ENCODE data around the gene MYOF.
"Not testable (repeated sequence)": the region's sequence is repeated elsewhere in the genome, so short reads cannot be mapped to it uniquely, and the experiment has no call there.

The MYOF gene

DNA sequence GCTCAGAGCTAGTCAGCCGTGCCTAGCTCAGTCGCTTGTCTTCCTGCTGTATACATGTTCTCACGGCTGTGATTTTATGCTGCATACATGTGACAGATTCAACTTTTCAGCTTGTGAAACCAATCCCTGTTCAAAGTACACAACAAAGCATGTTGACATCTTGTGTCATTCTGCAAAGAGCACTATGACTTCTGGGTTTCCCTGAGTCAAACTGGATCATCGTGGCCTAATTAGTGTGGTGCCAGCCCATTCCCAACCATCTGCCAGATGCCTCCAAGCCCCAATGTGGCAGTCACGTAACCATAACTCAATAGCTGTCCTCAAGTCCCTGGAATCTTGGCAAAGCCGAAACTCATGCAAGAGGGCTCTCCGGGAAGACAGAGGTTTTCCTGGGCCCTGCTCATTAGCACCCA, 144.8 kb downstream of the MYOF start:
- no peak for DNase-seq

DNA sequence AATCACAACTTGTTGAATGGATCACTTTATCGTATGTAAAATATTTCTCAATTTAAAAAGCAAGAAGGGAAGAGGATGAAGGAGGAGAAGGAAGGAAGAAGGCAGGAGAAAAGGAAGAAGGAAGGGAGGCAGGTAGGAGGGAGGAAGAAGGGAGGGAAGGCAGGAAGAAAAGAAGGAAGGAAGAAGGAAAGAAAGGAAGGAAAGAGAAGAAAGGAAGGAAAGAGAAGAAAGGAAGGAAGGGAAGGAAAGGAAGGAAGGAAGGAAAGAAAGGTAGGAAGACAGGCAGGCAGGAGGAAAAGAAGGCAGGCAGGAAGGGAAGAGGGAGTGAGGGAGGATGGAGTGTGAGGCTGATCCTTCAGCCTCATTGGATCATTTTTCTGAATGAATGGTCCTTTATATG, 145.5 kb downstream of the MYOF start:
- no peak for DNase-seq

DNA sequence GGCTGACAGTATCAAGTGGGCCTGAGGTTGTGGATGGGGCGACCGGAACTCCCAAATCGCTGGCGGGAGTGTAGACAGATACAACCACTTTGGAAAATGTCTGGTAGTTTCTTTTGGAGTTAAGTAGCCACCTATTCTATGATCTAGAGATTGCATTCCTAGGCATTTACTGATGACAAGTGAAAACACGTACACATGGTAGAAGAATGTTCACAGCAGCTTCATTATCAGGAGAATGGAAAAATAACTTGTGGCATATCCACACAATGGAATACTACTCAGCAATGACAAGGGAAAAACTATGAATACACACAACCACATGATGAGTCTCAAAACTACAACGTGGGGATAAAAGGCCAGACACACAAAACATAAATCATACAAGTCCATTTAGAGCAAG, 146.0 kb downstream of the MYOF start:
- DNase-seq: no peak

DNA sequence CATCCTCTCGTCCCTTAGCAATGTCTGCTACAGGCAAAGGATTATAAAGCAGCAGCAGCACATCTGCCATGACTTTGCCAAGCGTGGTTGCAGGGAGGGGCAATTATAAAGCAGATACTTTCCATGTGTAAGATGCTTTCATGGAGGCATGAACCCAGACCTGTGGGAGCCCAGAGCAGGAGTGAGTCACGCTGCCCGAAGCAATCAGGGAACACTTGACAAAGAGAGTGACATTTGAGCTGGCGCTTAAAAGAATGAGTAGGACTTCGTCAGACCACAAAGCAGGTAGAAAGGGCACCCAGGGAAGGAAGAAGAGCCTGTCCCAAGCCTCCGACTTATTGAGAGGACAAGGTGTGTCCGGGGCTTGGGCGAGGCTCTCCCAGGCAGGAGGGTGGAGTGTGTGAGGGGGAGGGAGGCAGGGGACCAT, 147.2 kb downstream of the MYOF start:
- peak; percentile 53 for DNase-seq

DNA sequence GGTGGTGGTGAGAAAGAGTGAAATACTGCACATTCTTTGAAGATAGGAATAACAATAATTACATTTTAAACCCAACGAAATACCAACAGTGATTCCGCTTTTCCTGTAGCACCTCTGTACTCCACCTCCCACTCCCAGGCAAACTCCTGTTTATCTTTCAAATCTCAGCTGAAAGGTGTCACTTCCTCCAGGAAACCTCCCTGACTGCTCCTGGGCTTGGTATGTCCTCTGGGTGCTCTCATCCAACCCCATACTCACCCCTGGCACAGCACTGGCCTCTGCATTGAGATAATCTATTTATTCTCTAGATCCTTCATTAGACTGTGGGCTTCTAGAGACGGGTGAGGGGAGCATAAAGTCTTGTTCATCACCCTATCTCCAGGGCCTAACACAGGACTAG, 148.0 kb downstream of the MYOF start:
- DNase-seq: no peak

DNA sequence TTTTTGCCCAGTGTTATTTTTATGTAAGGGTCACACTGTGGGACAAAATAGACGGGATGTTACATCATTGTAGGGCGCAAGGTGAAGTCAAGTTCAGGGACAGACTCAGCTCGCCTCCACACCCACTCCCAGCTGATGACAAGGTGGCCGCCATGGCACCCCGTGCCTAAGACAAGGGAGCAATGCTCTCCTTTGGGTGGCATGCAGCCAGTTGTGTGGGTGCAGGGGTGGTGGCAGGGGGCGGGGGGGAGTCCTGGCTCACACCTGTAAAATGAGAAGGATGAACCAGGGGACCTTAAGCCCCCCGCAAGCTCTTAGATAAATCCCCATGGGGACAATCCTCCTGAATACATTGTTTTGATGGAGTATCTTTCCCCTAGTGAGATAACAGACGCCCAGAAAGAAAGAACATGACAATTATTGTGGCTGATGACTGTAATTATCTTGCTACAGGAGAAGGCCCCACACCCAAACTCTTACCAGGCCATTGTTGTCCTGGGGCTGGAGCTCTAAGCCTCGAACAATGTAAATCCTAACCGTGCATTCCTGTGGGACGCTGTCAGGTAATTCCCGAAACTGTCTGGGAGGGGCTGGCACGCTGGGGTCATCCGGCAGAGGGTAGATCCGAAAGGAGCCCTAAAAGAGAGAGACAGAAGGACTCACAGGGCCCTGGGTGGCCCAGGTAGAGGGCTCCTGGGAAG, 148.7 kb downstream of the MYOF start:
- peak; percentile 89 for DNase-seq

DNA sequence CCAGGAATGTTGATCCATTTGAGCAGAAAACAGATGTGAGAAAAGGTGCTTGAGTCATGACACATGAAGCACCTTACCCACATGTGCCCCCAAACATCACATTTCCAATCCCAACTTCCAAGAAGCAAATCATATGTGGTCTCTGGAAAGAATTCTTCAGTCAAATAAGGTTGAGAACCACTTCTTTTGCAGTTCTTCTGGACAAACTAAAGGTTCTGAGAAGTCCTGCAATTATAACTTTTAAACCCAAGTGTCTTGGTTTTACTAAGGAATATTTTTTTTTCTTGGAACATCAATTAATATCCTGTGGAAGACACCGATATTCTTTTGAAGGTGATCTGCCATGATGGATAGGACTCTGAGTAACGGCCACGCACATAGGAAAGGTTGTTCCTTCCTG, 151.3 kb downstream of the MYOF start:
- DNase-seq: no peak

DNA sequence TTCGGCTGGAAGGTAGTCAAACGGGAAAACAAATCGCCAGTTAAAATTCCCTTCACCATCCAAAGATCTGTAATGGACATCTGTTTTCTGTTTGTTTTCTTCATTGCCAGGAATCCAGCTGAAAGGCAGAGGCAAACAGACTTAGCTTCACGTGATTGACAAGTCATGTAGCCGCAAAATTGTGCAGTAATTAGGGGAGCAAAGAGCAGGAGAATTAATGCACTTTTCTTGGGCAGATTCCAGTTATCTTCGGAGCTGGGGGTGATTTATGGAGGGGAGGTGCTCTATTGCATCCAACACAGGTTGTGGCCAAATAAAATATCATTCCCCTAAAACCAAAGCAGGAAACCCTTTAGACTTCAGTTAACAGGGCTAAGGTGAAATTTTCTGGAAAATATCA, 162.2 kb downstream of the MYOF start:
- peak; percentile 15 for DNase-seq

DNA sequence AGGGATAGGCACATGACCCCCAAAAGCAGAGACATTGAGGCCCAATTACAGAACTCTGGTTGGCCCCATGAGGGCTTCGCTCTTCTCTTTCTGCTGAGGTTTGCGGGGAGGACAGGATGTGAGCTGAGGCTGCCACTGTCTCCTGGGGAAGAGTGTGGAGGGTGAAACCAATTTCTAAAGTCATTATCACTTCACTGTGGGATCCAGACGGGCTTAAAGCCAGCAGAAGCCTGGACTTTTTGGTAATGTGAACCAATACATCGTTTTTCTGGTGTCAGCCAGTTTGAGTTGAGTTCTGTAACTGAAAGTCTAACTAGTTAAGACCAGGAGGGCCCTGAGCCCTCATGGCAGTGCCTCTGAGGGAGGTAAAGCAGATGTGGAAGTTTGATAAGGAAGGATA, 163.0 kb downstream of the MYOF start:
- DNase-seq: no peak

DNA sequence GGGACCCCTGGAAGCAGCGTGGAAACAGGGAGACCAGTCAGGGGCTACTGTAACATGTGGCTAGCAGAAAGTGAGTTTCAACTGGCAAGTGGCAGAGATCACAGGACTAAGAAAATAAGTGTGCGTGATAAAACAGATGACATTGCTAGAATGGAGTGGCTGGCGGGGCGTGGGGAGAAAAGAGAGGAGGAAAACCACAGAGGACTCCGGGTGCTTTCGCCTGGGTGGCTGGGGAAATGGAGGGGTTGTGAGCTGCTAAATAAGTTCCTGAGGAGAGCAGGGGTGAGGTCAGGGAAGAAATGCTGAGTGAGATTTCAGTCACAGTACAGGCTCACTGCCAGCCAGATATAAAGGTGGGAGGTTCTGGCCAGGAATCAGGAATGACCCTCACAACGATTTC, 166.9 kb downstream of the MYOF start:
- DNase-seq: no peak

DNA sequence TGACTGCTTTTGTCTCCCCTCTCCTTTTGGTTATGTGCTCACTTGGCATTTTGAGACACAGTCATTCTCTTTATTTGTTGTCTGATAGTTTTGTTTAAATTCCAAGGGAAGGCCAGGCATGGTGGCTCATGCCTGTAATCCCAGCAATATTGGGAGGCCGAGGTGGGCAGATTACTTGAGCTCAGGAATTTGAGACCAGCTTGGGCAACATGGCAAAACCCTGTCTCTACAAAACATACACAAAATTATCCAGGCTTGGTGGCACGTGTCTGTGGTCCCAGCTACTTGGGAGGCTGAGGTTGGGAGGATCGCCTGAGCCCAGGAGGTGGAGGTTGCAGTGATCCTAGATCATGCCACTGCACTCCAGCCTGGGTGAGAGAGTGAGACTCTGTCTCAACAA, 167.5 kb downstream of the MYOF start:
- DNase-seq: not testable (repeated sequence)

DNA sequence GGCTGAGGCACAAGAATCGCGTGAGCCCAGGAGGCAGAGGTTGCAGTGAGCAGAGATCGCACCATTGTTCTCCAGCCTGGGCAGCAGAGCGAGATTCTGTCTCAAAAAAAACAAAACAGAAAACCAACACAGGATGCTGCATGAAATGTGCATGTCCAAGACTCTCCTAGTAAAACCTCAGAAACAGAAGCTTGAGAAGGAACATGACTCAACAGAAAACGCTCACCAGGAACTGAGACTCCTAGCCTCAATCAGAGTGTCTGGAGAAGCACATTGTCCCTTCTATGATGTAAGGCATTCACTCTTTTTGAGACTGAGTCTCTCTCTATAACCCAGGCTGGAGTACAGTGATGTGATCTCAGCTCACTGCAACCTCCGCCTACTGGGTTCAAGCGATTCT, 168.3 kb downstream of the MYOF start:
- DNase-seq: no peak

DNA sequence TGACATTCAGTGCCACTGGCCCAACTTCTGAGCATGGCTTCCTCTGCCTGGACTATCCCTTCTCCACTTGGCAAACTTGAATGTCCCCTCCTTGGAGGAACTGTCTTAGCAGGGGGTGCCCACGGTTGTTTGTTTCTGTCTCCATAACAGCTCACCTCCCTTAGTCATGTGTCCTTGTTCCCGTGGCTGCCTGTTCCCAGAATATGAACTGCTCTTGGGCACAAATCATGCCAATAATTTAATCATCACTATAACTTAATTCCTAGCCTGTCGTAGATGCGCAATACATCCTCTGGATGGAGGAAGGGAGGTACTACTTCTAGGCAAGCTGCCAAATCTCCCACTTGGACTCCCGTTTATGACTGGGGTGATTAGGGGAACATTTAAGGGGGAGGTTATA, 173.1 kb downstream of the MYOF start:
- no peak for DNase-seq

DNA sequence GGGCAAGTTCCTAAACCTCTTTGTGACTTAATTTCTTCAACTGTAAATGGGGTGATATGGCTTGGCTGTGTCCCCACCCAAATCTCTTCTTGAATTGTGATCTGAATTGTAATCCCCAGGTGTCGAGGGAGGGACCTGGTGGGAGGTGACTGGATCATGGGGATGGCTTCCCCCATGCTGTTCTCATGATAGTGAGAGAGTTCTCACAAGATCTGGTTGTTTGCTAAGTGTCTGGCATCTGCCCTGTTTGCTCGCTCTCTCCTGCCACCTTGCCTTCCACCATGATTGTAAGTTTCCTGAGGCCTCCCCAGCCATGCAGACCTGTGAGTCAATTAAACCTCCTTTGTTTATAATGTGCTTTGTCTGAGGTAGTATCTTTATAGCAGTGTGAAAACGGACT, 177.0 kb downstream of the MYOF start:
- no peak for DNase-seq

DNA sequence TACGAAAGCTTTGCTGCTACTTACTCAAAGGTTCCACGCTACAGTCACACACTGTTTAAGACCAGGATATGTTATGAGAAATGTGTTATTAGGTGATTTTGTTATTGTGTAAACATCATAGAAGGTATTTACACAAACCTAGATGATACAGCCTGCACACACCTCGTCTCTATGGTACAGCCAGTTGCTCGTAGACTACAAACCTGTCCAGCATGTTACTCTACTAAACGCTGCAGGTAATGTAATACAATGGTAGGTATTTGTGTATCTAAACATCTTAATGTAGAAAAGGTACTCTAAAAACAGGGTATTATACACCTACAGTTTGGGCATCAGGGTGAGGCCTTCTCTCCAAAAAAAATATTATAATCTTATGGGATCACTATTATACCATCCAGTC, 181.2 kb downstream of the MYOF start:
- no peak for DNase-seq

DNA sequence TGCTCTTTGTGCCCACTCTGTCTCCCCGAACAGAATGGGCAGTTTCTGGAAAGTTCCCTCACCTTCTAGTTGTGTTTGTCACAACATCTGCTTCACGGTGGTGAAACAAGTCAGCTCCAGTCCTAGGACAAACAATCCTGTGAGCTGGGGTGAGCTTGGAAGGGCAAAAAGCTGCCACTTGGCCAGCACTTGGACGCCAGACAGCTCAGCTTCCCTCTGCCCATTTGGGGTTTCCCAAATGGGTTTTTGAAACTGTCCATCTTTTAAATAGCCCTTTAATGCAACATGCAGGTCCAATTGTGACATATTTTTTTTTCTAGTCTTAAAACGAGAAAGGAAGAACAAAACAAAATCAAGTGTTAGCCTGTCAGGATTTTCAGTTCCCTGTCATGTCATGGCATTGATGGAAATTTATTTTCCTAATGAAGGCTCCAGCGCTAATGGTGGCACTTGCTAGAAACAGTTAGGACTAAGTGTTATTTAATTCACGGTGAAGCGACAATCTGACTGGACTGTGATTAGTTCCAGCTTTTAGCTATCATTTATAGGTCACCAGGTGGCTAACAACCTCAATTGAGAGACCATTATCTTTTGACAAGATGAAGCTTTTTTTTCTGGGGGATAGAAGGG, 181.7 kb downstream of the MYOF start:
- peak; percentile 21 for DNase-seq

DNA sequence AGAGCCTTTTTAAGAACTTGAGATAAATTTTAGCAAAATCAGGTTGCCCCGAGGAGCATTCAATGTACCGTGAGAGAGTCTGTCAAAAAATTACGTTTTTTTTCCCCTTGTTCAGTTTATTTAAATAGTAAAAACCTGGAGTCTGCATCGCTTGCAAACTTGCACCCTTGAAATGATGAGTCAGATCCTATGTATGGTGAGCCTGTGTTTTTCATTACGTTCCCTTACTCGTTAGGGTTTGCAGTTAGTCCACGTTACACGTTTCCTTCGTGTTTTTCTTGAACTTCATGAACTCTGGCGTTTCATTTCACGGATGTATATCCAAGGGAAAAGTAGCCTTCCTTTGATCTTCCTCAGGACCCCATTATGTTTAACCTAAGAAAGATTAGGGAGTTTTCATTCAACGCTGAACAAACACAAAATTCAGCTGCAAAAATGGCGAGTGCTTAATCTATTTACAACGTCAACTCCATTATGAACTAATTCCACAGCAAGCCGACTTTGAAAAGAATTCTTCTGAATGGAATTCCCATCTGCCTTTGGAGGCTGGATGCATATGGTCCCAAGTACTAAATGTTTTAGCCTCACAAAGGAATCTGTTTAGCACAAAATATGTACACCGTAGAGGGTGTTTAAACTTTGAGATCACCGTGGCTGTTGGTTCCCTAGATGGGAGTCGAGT, 182.4 kb downstream of the MYOF start:
- DNase-seq: no peak

DNA sequence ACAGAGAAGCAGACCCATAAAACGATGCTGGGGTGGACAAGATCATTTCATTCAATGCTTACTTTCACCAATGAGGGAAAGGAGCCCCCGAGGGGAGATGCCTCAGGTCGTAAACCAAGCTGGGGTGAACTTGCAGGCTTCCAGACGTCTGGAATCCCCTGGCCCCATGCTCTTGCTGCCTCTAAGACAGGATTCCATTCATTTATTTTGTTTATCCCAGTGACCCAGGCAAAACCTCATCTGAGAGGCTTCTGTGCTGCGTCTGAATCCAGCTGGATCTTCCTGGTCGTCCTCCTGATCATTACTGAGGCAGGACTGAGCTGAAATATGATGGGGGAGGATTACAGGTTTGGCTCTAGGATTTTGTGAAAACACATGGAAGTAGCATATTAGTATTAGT, 182.9 kb downstream of the MYOF start:
- DNase-seq: no peak

DNA sequence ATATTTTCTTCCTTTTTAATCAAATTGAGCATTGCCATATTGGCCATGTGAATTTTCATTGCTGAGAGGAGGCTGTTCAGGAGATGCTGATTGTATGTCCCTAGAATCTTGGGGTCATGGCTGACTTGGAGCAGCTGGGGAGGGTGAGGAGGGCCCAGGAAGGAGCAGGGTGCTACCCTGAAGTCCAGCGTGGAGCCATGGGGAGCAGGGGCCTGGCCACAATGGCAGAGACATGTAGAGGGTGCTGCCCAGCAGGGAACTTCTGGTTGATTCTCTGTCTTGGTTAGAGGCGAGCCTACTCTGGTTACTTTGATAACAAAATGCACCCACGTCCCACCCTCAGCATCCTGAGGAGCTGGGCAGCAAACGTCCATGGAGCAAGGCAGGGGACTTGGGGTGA, 186.0 kb downstream of the MYOF start:
- DNase-seq: no peak

DNA sequence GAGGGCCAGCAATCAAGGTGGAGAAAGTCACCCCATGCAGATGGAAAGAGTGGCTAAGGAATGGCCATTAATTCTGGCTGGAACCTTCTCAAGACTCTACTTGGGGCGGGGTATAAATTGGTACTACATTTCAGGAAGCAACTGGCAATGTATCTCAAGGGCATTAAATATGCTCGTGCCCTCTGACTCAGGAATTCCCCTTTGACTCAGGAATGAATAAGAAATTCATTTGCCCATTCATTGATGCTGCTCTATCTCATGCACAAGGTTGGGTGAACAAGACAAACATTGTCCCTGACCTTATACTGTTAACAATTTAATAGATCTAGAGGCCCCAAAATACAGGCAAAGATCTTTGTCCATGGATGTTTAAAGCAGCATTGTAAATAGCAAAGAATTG, 188.1 kb downstream of the MYOF start:
- no peak for DNase-seq

DNA sequence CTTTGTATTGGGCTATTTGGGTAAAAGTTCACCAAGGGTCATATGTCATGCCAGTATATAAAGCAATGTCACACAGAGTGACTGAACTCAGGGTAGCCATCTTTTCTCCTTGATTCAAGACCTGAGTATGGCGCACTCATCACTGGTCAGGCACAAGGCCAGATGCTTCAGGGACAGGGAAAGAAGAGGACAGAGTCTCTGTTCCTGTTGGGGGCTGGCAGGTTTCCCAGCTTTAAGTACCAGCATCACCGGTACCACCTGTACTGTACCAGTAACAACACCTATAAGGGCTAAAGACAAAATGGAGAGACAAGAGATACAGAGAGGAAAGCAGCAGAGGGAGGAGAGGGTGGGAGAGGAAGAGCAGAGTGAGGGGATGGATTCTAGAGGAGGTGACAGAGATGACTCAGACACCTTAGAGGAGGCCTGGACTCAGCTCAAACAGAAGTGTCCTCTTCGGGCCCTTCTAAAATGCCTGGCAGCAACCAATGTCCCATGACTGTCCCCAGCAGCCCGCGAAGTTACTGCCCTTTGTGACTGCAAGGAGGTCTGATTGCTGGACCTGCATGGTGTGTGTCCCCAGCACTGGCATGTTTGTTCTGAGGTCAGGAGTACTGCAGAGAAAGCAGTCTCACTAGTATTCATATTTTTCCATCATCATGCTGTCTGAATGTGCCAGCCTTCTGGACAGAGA, 191.3 kb downstream of the MYOF start:
- DNase-seq: no peak

DNA sequence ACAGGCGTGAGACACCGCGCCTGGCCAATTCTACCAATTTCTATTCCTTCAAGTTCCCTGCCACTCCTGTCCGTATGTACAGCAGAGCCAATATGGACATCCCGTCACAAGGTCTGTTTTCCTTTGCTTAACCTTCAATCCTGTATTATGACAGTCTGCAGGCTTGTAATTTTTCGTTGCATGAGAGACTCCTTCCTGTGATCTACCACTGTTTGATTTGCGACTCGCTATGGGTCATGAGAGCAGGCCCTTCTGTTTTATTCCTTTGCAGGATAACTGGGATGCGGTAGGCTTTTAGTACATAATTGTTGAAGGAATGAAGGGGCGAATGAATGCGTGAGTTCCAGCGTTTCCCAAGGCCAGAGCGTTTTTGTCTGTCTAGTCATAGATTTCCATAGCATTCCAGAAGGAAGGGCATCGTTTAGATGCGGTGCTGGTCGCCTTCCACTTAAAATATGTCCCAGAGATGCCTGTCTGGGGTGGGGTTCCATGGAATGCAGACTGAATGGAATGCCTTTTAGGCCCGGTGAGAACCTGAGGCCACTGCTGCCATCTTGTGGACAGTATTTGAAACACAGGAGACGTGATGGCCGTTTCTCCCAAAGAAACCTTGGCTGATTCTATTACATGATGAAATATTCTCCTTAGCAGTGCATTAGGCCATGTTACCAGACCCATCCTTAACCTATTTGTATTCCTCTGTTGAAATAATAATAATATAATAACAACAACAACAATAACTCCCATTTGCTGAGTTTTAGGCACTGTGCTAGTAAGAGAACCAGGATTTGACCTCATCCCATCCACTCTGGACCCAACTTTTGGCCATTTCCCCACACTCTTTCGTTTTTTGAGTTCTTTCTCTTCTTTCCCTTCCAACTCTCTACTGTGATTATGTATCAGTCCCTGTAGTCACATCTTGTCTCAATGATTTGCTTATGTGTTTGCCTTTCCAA, 193.2 kb downstream of the MYOF start:
- peak; percentile 65 for DNase-seq

DNA sequence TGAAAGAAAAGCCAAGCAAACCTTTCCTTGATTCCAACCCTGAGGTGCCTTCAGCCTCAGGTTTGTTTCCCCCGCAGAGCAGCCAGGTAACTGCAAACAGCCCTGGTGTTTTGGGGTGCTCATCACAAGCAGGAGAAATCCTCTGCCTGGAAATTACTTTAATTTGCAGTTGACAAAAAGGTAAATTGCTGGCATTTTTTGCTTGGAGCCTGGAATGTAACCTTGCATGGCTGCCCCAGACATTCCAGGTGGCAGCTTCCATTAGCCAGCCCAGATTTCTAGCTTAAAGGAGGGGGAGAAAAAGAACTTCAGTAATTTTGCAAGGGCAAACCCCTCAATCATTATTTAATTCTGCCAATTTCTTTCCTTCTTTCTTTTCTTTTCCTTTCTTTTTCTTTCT, 194.4 kb downstream of the MYOF start:
- DNase-seq: no peak
